Measurements from ENCODE around the gene PGAP6.
A peak's percentile ranks its signal among the peaks of the same experiment; 100 is the strongest.

Gene PGAP6

GRCh38 chr16:325375-326145, 56.2 kb downstream of the PGAP6 start:
- peak overlapping the region; percentile 56 for H3K4me3 Mint-ChIP-seq
- H3K36me3 Mint-ChIP-seq (ENCODE audit: low read depth), result no peaks in the 10 kb centered on the region
- H3K9me3 Mint-ChIP-seq, result no peaks in the 10 kb centered on the region
- H3K4me1 Mint-ChIP-seq, result peaks cover 46% of the 10 kb centered on the region
- H3K27ac Mint-ChIP-seq, result no peak overlapping the region
- DNase-seq (no peak), ATAC-seq (no peak)
- H3K27me3 Mint-ChIP-seq, result no peaks in the 10 kb centered on the region

- DNase-seq (peak; percentile 54), ATAC-seq (peak; percentile 35)
- no peaks in the 10 kb centered on the region for H3K27me3 Mint-ChIP-seq
Observed at GRCh38 chr16:324451-325334, 57.1 kb downstream of the PGAP6 start.

GRCh38 chr16:324201-324450, 57.7 kb downstream of the PGAP6 start:
- Mint-ChIP-seq H3K4me3 (no peak overlapping the region), H3K36me3 (ENCODE audit: low read depth) (peaks cover 7% of the 10 kb centered on the region), H3K27me3 (no peaks in the 10 kb centered on the region), H3K9me3 (no peaks in the 10 kb centered on the region), H3K27ac (no peak overlapping the region), H3K4me1 (peaks cover 51% of the 10 kb centered on the region)
- DNase-seq (no peak), ATAC-seq (no peak)

More at GRCh38 chr16:324451-325334, 57.1 kb downstream of the PGAP6 start:
- peak overlapping the region; percentile 56 for H3K4me3 Mint-ChIP-seq
- no peak overlapping the region for H3K27ac Mint-ChIP-seq
- H3K4me1 Mint-ChIP-seq, result peaks cover 47% of the 10 kb centered on the region
- peaks cover 4% of the 10 kb centered on the region for H3K36me3 Mint-ChIP-seq (ENCODE audit: low read depth)
- H3K9me3 Mint-ChIP-seq, result no peaks in the 10 kb centered on the region

GRCh38 chr16:322476-323143, 59.2 kb downstream of the PGAP6 start:
- ATAC-seq (no peak), DNase-seq (no peak)
- Mint-ChIP-seq H3K27ac (no peak overlapping the region), H3K4me3 (no peak overlapping the region), H3K36me3 (ENCODE audit: low read depth) (peaks cover 10% of the 10 kb centered on the region), H3K9me3 (no peaks in the 10 kb centered on the region), H3K27me3 (no peaks in the 10 kb centered on the region), H3K4me1 (peaks cover 57% of the 10 kb centered on the region)

- peaks cover 10% of the 10 kb centered on the region for H3K36me3 Mint-ChIP-seq (ENCODE audit: low read depth)
- no peaks in the 10 kb centered on the region for H3K9me3 Mint-ChIP-seq
- peaks cover 52% of the 10 kb centered on the region for H3K4me1 Mint-ChIP-seq
- H3K27me3 Mint-ChIP-seq, result no peaks in the 10 kb centered on the region
- no peak overlapping the region for H3K27ac Mint-ChIP-seq
- DNase-seq, result no peak
- ATAC-seq, result no peak
- H3K4me3 Mint-ChIP-seq, result no peak overlapping the region
Observed at GRCh38 chr16:321532-321931, 60.2 kb downstream of the PGAP6 start.

Measured in activated naive CD8-positive, alpha-beta T cell treated with anti-CD3 and anti-CD28 coated beads, Interleukin-2, amount 50 U/mL, for 24 hours (primary cell).